HG03521 (cell line): ENCODE measurements around the gene MEAF6.
"Not testable (repeated sequence)": the region's sequence is repeated elsewhere in the genome, so short reads cannot be mapped to it uniquely, and the experiment has no call there.

Experiments
- ATAC-seq: cut with Tn5 transposase; IDR thresholded peaks from one replicate; pipeline ENCODE4 v1.9.1; 2021; ENCODE audit warnings: mild to moderate bottlenecking, moderate library complexity; ENCODE audit not compliant: unreplicated experiment

MEAF6 gene

GRCh38 chr1:37514350-37515184 is at the start of gene MEAF6:
TSS of gene MEAF6 (minus strand) at chr1:37514766. CDS start at chr1:37514746, 20 bp downstream.
- peak; percentile 90 for ATAC-seq

GRCh38 chr1:37562984-37563383 is 48.4 kb upstream of the MEAF6 start:
- ATAC-seq = no peak

- no peak for ATAC-seq
These were observed 46.9 kb upstream of the MEAF6 start for GRCh38 chr1:37561133-37562132.

GRCh38 chr1:37560401-37561132 is 46.0 kb upstream of the MEAF6 start:
- ATAC-seq = no peak

GRCh38 chr1:37559957-37560379 is 45.4 kb upstream of the MEAF6 start:
- not testable (repeated sequence) for ATAC-seq

GRCh38 chr1:37559080-37559479 is 44.5 kb upstream of the MEAF6 start:
- no peak for ATAC-seq

GRCh38 chr1:37558411-37558810 is 43.8 kb upstream of the MEAF6 start:
- no peak for ATAC-seq

GRCh38 chr1:37557402-37557801 is 42.8 kb upstream of the MEAF6 start:
- ATAC-seq = no peak

GRCh38 chr1:37556712-37557196 is 42.2 kb upstream of the MEAF6 start, which contains the start of gene DNALI1:
TSS of gene DNALI1 (plus strand) at chr1:37556940. CDS start at chr1:37556995, 55 bp downstream.
- ATAC-seq = no peak

GRCh38 chr1:37553927-37554808 is 39.6 kb upstream of the MEAF6 start, which contains the start of gene SNIP1:
TSS of gene SNIP1 (minus strand) at chr1:37554293. CDS start at chr1:37554229, 64 bp downstream.
- ATAC-seq = peak; percentile 77

GRCh38 chr1:37553598-37553926 is 39.0 kb upstream of the MEAF6 start:
- ATAC-seq = no peak

GRCh38 chr1:37549341-37549740 is 34.8 kb upstream of the MEAF6 start:
- ATAC-seq = no peak

GRCh38 chr1:37545019-37545418 is 30.5 kb upstream of the MEAF6 start:
- no peak for ATAC-seq

GRCh38 chr1:37544530-37544929 is 30.0 kb upstream of the MEAF6 start:
- no peak for ATAC-seq

- no peak for ATAC-seq
These were observed 25.6 kb upstream of the MEAF6 start for GRCh38 chr1:37540036-37540785.

GRCh38 chr1:37539154-37539553 is 24.6 kb upstream of the MEAF6 start:
- not testable (repeated sequence) for ATAC-seq

- no peak for ATAC-seq
These were observed 22.8 kb upstream of the MEAF6 start for GRCh38 chr1:37537378-37537777.

GRCh38 chr1:37533317-37534093 is 18.9 kb upstream of the MEAF6 start:
- no peak for ATAC-seq
